ENCODE results near the gene ZNF316. TPM values are rescaled to one million over a fixed set of nuclear protein-coding genes. Genes with fewer than 3 reads are reported as not detected.
A peak's percentile ranks its signal among the peaks of the same experiment; 100 is the strongest.

Gene ZNF316
- total RNA-seq, 1 donor from 2014 or later, result 59.7 TPM

DNA sequence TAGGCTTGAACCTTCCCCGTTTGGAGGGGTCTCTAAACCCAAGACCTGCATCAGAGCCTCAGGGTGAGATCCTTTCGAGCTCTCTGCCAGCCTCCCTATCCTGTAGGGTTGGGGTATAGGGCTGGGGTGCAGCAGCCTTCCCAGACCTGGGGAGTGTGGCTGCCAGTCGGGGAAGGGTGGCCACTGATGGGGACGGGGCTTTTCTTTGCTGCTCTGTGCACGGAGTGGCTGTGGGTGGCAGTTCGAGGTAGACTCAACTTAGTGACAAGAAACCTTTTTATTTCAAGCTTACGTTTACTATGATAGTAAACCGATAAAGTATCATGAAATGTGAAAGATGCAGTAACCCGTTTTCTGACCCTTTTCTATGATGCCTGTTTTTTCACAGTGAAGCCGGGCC lies 13.0 kb downstream of the ZNF316 start:
- peaks cover 28% of the 10 kb centered on the region for H3K36me3 Mint-ChIP-seq (ENCODE audit: insufficient read depth)
- DNase-seq (ENCODE audit: low spot score, unreplicated experiment), result no peak

DNA sequence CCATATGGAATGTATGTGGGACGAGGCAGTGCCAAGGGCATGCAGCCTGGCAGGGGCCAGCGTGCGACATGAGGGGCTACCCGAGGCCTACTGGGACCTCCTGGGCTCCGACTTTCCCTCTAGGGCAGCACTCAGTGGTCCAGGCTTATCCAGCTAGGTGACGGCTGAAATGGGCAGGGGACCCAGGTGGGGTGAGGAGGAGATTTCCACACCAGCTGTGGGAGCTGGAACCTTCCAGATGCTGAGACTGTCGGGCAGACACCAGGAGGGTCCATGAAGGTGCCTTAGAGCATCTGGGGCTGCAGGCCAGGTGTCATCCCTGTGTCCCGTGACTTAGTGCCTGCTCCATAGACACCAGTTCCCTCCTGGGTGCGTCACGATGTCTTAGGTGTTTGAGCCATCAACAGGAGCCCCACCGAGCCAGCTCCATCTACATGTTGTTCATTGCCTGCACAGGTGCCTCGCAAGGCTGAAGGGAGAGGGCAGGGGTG lies 13.4 kb downstream of the ZNF316 start:
- Mint-ChIP-seq H3K36me3 (ENCODE audit: insufficient read depth) (peaks cover 32% of the 10 kb centered on the region), H3K4me1 (ENCODE audit: low read depth) (no peaks in the 10 kb centered on the region), H3K27me3 (no peaks in the 10 kb centered on the region), H3K27ac (peak overlapping the region; percentile 91), H3K9me3 (ENCODE audit: low read depth) (no peaks in the 10 kb centered on the region), H3K4me3 (ENCODE audit: low read depth) (no peak overlapping the region)
- no peak for DNase-seq (ENCODE audit: low spot score, unreplicated experiment)
- TF ChIP-seq, protein P1, sequence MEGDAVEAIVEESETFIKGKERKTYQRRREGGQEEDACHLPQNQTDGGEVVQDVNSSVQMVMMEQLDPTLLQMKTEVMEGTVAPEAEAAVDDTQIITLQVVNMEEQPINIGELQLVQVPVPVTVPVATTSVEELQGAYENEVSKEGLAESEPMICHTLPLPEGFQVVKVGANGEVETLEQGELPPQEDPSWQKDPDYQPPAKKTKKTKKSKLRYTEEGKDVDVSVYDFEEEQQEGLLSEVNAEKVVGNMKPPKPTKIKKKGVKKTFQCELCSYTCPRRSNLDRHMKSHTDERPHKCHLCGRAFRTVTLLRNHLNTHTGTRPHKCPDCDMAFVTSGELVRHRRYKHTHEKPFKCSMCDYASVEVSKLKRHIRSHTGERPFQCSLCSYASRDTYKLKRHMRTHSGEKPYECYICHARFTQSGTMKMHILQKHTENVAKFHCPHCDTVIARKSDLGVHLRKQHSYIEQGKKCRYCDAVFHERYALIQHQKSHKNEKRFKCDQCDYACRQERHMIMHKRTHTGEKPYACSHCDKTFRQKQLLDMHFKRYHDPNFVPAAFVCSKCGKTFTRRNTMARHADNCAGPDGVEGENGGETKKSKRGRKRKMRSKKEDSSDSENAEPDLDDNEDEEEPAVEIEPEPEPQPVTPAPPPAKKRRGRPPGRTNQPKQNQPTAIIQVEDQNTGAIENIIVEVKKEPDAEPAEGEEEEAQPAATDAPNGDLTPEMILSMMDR (IDR thresholded peaks at IDR 0.05; ENCODE audit: unreplicated experiment), result no peak

More for the DNA sequence above, 13.0 kb downstream of the ZNF316 start:
- H3K27ac Mint-ChIP-seq, result no peak overlapping the region
- TF ChIP-seq, protein P1 (IDR thresholded peaks at IDR 0.05; ENCODE audit: unreplicated experiment), result no peak
- no peaks in the 10 kb centered on the region for H3K9me3 Mint-ChIP-seq (ENCODE audit: low read depth)
- no peaks in the 10 kb centered on the region for H3K4me1 Mint-ChIP-seq (ENCODE audit: low read depth)
- no peaks in the 10 kb centered on the region for H3K27me3 Mint-ChIP-seq
- no peak overlapping the region for H3K4me3 Mint-ChIP-seq (ENCODE audit: low read depth)

DNA sequence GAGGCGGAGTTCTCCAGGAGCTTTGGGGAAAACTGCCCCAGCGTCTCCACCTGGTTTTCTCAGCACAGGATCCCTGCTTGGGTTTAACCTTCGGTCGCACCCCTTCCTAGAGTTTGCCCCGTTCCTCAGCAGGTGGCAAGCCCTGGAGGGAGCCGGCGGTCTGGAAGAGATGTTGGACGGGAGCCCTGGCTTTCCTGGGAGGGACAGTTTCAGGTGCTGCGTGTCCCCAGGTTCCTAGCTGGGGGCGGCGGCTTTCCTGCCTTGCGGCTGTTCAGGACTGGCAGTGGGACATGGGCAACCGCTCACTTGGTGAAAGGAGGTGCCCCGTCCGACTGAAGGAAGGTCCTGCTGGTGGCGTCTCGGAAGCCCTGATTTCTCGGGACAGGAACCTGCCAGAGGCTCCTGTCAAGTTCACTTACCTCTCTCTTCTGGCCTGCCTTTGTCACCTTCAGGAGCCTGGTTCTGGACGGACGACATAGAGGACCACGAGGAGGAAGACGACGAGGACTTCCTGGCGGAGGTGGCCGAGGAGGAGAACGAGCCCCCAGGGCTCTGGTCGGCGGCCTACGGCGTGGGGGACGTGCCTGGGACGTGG lies 14.8 kb downstream of the ZNF316 start:
- no peak overlapping the region for H3K4me3 Mint-ChIP-seq (ENCODE audit: low read depth)
- peaks cover 32% of the 10 kb centered on the region for H3K36me3 Mint-ChIP-seq (ENCODE audit: insufficient read depth)
- peak overlapping the region; percentile 91 for H3K27ac Mint-ChIP-seq
- H3K4me1 Mint-ChIP-seq (ENCODE audit: low read depth), result no peaks in the 10 kb centered on the region
- H3K27me3 Mint-ChIP-seq, result no peaks in the 10 kb centered on the region
- H3K9me3 Mint-ChIP-seq (ENCODE audit: low read depth), result no peaks in the 10 kb centered on the region
- no peak for DNase-seq (ENCODE audit: low spot score, unreplicated experiment)
- TF ChIP-seq, protein P1 (IDR thresholded peaks at IDR 0.05; ENCODE audit: unreplicated experiment), result no peak

DNA sequence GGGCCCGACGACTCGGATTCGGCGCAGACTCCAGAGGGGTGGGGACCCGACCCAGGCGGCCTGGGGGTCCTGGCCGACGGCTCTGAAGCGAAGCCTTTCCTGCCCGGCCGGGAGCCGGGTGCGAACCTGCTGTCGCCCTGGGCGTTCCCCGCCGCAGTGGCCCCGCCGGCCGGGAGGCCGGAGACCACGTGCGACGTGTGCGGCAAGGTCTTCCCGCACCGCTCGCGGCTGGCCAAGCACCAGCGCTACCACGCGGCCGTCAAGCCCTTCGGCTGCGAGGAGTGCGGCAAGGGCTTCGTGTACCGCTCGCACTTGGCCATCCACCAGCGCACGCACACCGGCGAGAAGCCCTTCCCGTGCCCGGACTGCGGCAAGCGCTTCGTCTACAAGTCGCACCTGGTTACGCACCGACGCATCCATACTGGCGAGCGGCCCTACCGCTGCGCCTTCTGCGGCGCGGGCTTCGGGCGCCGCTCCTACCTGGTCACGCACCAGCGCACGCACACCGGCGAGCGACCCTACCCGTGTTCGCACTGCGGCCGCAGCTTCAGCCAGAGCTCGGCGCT lies 15.4 kb downstream of the ZNF316 start:
- H3K27me3 Mint-ChIP-seq, result no peaks in the 10 kb centered on the region
- no peak overlapping the region for H3K4me3 Mint-ChIP-seq (ENCODE audit: low read depth)
- TF ChIP-seq, protein P1 (IDR thresholded peaks at IDR 0.05; ENCODE audit: unreplicated experiment), result no peak
- no peaks in the 10 kb centered on the region for H3K9me3 Mint-ChIP-seq (ENCODE audit: low read depth)
- peaks cover 32% of the 10 kb centered on the region for H3K36me3 Mint-ChIP-seq (ENCODE audit: insufficient read depth)
- H3K4me1 Mint-ChIP-seq (ENCODE audit: low read depth), result no peaks in the 10 kb centered on the region
- no peak overlapping the region for H3K27ac Mint-ChIP-seq
- DNase-seq (ENCODE audit: low spot score, unreplicated experiment), result no peak

DNA sequence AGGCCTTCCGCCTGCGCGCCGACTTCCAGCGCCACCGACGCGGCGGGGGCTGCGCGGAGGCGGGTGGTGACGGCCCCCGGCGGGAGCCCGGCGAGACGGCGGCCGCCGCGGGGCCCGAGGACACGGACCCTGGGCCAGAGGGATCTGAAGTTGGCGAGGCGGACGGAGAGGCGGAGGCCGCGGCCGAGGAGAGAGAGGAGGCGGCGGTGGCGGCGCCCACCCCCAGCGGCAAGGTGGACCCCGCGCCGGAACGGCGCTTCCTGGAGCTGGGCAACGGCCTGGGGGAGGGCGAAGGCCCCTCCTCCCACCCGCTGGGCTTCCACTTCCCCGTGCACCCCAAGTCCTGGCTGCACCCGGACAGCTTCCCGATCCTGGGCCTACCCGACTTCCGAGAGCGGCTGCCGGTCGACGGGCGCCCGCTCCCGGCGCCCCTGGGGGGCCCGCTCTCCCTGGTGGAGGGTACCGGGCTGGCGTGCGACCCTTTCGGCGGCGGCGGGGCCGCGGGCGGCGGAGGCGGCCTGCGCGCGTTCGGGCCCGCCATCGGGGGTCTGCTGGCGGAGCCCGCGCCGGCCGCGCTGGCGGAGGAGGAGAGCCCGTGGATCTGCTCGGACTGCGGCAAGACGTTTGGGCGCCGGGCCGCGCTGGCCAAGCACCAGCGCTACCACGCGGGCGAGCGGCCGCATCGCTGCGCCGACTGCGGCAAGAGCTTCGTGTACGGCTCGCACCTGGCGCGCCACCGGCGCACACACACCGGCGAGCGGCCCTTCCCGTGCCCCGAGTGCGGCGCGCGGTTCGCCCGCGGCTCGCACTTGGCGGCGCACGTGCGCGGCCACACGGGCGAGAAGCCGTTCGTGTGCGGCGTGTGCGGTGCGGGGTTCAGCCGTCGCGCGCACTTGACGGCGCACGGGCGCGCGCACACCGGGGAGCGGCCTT lies 16.2 kb downstream of the ZNF316 start:
- Mint-ChIP-seq H3K4me1 (ENCODE audit: low read depth) (no peaks in the 10 kb centered on the region), H3K9me3 (ENCODE audit: low read depth) (no peaks in the 10 kb centered on the region), H3K36me3 (ENCODE audit: insufficient read depth) (peaks cover 32% of the 10 kb centered on the region), H3K4me3 (ENCODE audit: low read depth) (no peak overlapping the region), H3K27ac (no peak overlapping the region), H3K27me3 (no peaks in the 10 kb centered on the region)
- TF ChIP-seq, protein P1 (IDR thresholded peaks at IDR 0.05; ENCODE audit: unreplicated experiment), result no peak
- no peak for DNase-seq (ENCODE audit: low spot score, unreplicated experiment)
